Measurements from ENCODE around the gene SP140L. TPM values are rescaled to one million over a fixed set of nuclear protein-coding genes. Genes with fewer than 3 reads are reported as not detected.

The SP140L gene
- total and polyA plus RNA-seq, 2 of the 8 experiments (the other 6 are each of a cell fraction or from before 2014, with no cell fraction given), result 0.36 to 1.5 TPM

- DNase-seq (ENCODE audit: low read depth in 1 of 2, low spot score in 2 of 2) (no peak), FAIRE-seq (no peak)
- Histone ChIP-seq H3K14ac (ENCODE audit: insufficient read length) (no peak overlapping the region), H2BK120ac (replicated peaks; ENCODE audit: low read depth, low read length) (no peak overlapping the region), H3K79me2 (ENCODE audit: control insufficient read depth in 1 of 2, insufficient read depth in 2 of 2, low read length in 2 of 2) (no peaks in the 10 kb centered on the region), H3K4me3 (ENCODE audit: extremely low read depth in 1 of 4, insufficient read depth in 2 of 4, low read depth in 3 of 4, low read length in 4 of 4) (no peak overlapping the region), H4K5ac (ENCODE audit: insufficient read length, low read depth, low read length) (no peak overlapping the region), H3K79me1 (ENCODE audit: low read depth, low read length) (no peaks in the 10 kb centered on the region), H3K9me3 (ENCODE audit: insufficient read depth in 2 of 2, low read depth in 1 of 2, low read length in 1 of 2) (peaks cover 0 to 4% of the 10 kb centered on the region in 2 experiments; a peak in 2 of 4 replicates), H2AK5ac (ENCODE audit: low read depth, low read length) (no peak overlapping the region), H3K56ac (replicated peaks; ENCODE audit: insufficient read length, low read depth, low read length) (no peak overlapping the region), H3K27ac (ENCODE audit: low read depth, low read length) (no peak overlapping the region), H3K23me2 (ENCODE audit: low read depth, low read length) (no peaks in the 10 kb centered on the region), H4K8ac (ENCODE audit: extremely low read depth, insufficient read depth, low read length) (no peak overlapping the region), H3K4me2 (ENCODE audit: insufficient read depth in 1 of 2, low read depth in 2 of 2, low read length in 2 of 2) (no peak overlapping the region), H3K9ac (replicated peaks in 1 of 4; ENCODE audit: extremely low read depth in 1 of 4, low read depth in 3 of 4, low read length in 3 of 4) (no peak overlapping the region), H4K91ac (replicated peaks; ENCODE audit: insufficient read length, low read length) (no peak overlapping the region), H3K36me3 (ENCODE audit: control insufficient read depth in 2 of 4, insufficient read depth in 4 of 4, low read length in 3 of 4) (no peaks in the 10 kb centered on the region), H3K18ac (ENCODE audit: extremely low read depth, low read length) (no peak overlapping the region), H2BK15ac (ENCODE audit: low read length) (no peak overlapping the region), H2BK5ac (ENCODE audit: low read depth, low read length) (no peak overlapping the region), H2BK12ac (ENCODE audit: low read depth, low read length) (no peak overlapping the region), H4K20me1 (replicated peaks in 1 of 2; ENCODE audit: control insufficient read depth in 1 of 2, insufficient read depth in 2 of 2, low read length in 2 of 2) (no peaks in the 10 kb centered on the region), H3K4ac (replicated peaks; ENCODE audit: insufficient read length, low read depth, low read length) (no peak overlapping the region), H3K4me1 (replicated peaks in 1 of 4; ENCODE audit: control insufficient read depth in 3 of 4, insufficient read depth in 4 of 4, low read length in 3 of 4) (no peaks in the 10 kb centered on the region), H2AFZ (ENCODE audit: low read length) (no peak overlapping the region), H3K27me3 (replicated peaks in 1 of 4; ENCODE audit: control insufficient read depth in 3 of 4, extremely low read depth in 1 of 4, insufficient read depth in 3 of 4, low read length in 3 of 4) (no peaks in the 10 kb centered on the region), H2BK20ac (ENCODE audit: low read length) (no peak overlapping the region), H3K23ac (ENCODE audit: insufficient read length) (no peak overlapping the region)
- ChIA-PET CTCF (ENCODE audit: partially characterized antibody) (no interaction called here), POLR2A (ENCODE audit: partially characterized antibody) (no interaction called here)
- WGBS, 2 experiments (ENCODE audit: extremely low coverage in 1 of 2, insufficient coverage in 1 of 2, insufficient read length in 1 of 2, insufficient replicate concordance in 2 of 2, low coverage in 1 of 2, low lambda C conversion rate in 2 of 2, missing lambda C conversion rate in 1 of 2), result 88% methylated on average over 1 of the region's 1 CpG; no CpG with 5 or more reads in 1 of the 2 experiments
- TF ChIP-seq BACH1 (IDR thresholded peaks at IDR 0.05; ENCODE audit: low read length), result no peak
- no peak for TF ChIP-seq CHD1 (IDR thresholded peaks at IDR 0.05; ENCODE audit: low read depth, low read length)
- no peak for TF ChIP-seq FOSL1 (IDR thresholded peaks at IDR 0.05; ENCODE audit: insufficient read depth, low read depth, low read length)
- no peak for TF ChIP-seq KDM1A (IDR thresholded peaks at IDR 0.05; ENCODE audit: borderline replicate concordance, low read length)
- no peak for TF ChIP-seq TCF12 (IDR thresholded peaks at IDR 0.05; ENCODE audit: low read depth, low read length)
- TF ChIP-seq RBBP5 (IDR thresholded peaks at IDR 0.05; ENCODE audit: borderline replicate concordance, low read depth, low read length), result no peak
- no peak for TF ChIP-seq NRF1 (IDR thresholded peaks at IDR 0.05; ENCODE audit: low read depth, low read length)
- TF ChIP-seq, protein P1, sequence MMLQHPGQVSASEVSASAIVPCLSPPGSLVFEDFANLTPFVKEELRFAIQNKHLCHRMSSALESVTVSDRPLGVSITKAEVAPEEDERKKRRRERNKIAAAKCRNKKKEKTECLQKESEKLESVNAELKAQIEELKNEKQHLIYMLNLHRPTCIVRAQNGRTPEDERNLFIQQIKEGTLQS (IDR thresholded peaks at IDR 0.05; ENCODE audit: insufficient read depth, low read depth, low read length), result no peak
- no peak for TF ChIP-seq BRCA1 (IDR thresholded peaks at IDR 0.05; ENCODE audit: low read depth, low read length)
- no peak for TF ChIP-seq RNF2 (IDR thresholded peaks at IDR 0.05; ENCODE audit: borderline replicate concordance, low read depth, low read length, missing control alignments, poor library complexity, severe bottlenecking)
- no peak for TF ChIP-seq CBX5 (IDR thresholded peaks at IDR 0.05; ENCODE audit: low read depth, low read length)
- no peak for TF ChIP-seq RFX5 (IDR thresholded peaks at IDR 0.05; ENCODE audit: borderline replicate concordance, low read depth, low read length)
Measured at GRCh38 chr2:230430957-230431910, 104.2 kb downstream of the SP140L start.

Data from H1 (cell line).